ENCODE results near the gene DENND4A. TPM values are rescaled to one million over a fixed set of nuclear protein-coding genes. Genes with fewer than 3 reads are reported as not detected.

The DENND4A gene
- total RNA-seq, 1 experiment from 2014 or later: 14.4 TPM

GRCh38 chr15:65752151-65752700 lies 39.9 kb downstream of the DENND4A start:
- ATAC-seq (no peak), DNase-seq (ENCODE audit: low read depth, low spot score) (no peak)
- Histone ChIP-seq H3K4me1 (ENCODE audit: control insufficient read depth, insufficient read depth, low read length) (no peaks in the 10 kb centered on the region), H3K36me3 (ENCODE audit: control insufficient read depth, insufficient read depth, low read length) (no peaks in the 10 kb centered on the region), H3K27ac (ENCODE audit: low read length) (no peak overlapping the region), H3K4me3 (ENCODE audit: low read depth in 2 of 2, low read length in 2 of 2) (no peak overlapping the region), H3K9me3 (ENCODE audit: control insufficient read depth, insufficient read depth, low read depth, low read length) (no peaks in the 10 kb centered on the region), H3K27me3 (ENCODE audit: control insufficient read depth, insufficient read depth, low read length) (no peaks in the 10 kb centered on the region)
- no peak for TF ChIP-seq SIN3A (IDR thresholded peaks at IDR 0.05; ENCODE audit: borderline replicate concordance, insufficient read depth, low read depth, low read length)
- no peak for TF ChIP-seq POLR2AphosphoS5 (IDR thresholded peaks at IDR 0.05; ENCODE audit: low read depth, low read length)
- no peak for TF ChIP-seq CTCF (IDR thresholded peaks at IDR 0.05)
- TF ChIP-seq REST (IDR thresholded peaks at IDR 0.05; ENCODE audit: insufficient read depth in 1 of 2, low read depth in 2 of 2, low read length in 1 of 2): no peak
- TF ChIP-seq TCF7L2 (IDR thresholded peaks at IDR 0.05; ENCODE audit: low read depth, low read length): no peak
- no TSS peak for BruUV-seq (replicated peaks)
- intact Hi-C loops (cut with micrococcal nuclease; ENCODE audit: unreplicated experiment) (no loop called here), in situ Hi-C loops (cut with HindIII; ENCODE audit: low pct_unique_long_range_greater_than_20kb, low sequenced_read_pairs) (no loop called here)
- ChIA-PET CTCF (no interaction called here), POLR2A (no interaction called here)

- intact Hi-C loops (cut with micrococcal nuclease; ENCODE audit: unreplicated experiment): no loop called here
Measured at GRCh38 chr15:65751431-65751830, 40.7 kb downstream of the DENND4A start.

More at GRCh38 chr15:65751431-65751830, 40.7 kb downstream of the DENND4A start:
- Histone ChIP-seq H3K4me1 (ENCODE audit: control insufficient read depth, insufficient read depth, low read length) (no peaks in the 10 kb centered on the region), H3K4me3 (ENCODE audit: low read depth in 2 of 2, low read length in 2 of 2) (no peak overlapping the region), H3K27me3 (ENCODE audit: control insufficient read depth, insufficient read depth, low read length) (no peaks in the 10 kb centered on the region), H3K27ac (ENCODE audit: low read length) (no peak overlapping the region), H3K36me3 (ENCODE audit: control insufficient read depth, insufficient read depth, low read length) (no peaks in the 10 kb centered on the region), H3K9me3 (ENCODE audit: control insufficient read depth, insufficient read depth, low read depth, low read length) (no peaks in the 10 kb centered on the region)
- in situ Hi-C loops (cut with HindIII; ENCODE audit: low pct_unique_long_range_greater_than_20kb, low sequenced_read_pairs): no loop called here
- CTCF ChIA-PET: no interaction called here
- BruUV-seq (replicated peaks): no TSS peak
- POLR2A ChIA-PET: no interaction called here
- TF ChIP-seq REST (IDR thresholded peaks at IDR 0.05; ENCODE audit: insufficient read depth in 1 of 2, low read depth in 2 of 2, low read length in 1 of 2): no peak
- TF ChIP-seq SIN3A (IDR thresholded peaks at IDR 0.05; ENCODE audit: borderline replicate concordance, insufficient read depth, low read depth, low read length): no peak
- no peak for DNase-seq (ENCODE audit: low read depth, low spot score)
- ATAC-seq: no peak

Data from Panc1 (cell line).